ENCODE results near the gene ABHD14A. TPM values are rescaled to one million over a fixed set of nuclear protein-coding genes. Genes with fewer than 3 reads are reported as not detected.

Gene ABHD14A
- total and polyA plus RNA-seq, 2 of the 13 experiments (the other 11 are each of a cell fraction or from before 2014, with no cell fraction given) = 29.5 to 46.9 TPM

GRCh38 chr3:51941798-51942602, 32.9 kb upstream of the ABHD14A start, which contains the start of the genes PARP3 and RRP9 (continued):
- no peak for TF ChIP-seq CEBPZ (IDR thresholded peaks at IDR 0.05; ENCODE audit: low read length)
- no peak for TF ChIP-seq THYN1 (CRISPR knock-in tag; IDR thresholded peaks at IDR 0.05; ENCODE audit: borderline replicate concordance, low read depth)
- no peak for TF ChIP-seq SMARCE1 (IDR thresholded peaks at IDR 0.05; ENCODE audit: borderline replicate concordance)
- TF ChIP-seq SSRP1 (CRISPR knock-in tag; IDR thresholded peaks at IDR 0.05) = no peak
- peak; percentile 87 for TF ChIP-seq RXRA (CRISPR knock-in tag; IDR thresholded peaks at IDR 0.05)
- TF ChIP-seq ZNF530 (CRISPR knock-in tag; IDR thresholded peaks at IDR 0.05; ENCODE audit: low read depth) = no peak
- peak; percentile 60; the same call in 1 of the 2 replicates for TF ChIP-seq ZMYM3 (CRISPR knock-in tag; IDR thresholded peaks at IDR 0.05)
- 0 out of 2 replicates have a peak, but pooled peaks have one; percentile 34 for TF ChIP-seq ZNF468 (CRISPR knock-in tag; IDR thresholded peaks at IDR 0.05)
- TF ChIP-seq GPBP1L1 (CRISPR knock-in tag; IDR thresholded peaks at IDR 0.05) = no peak
- peak; percentile 84 for TF ChIP-seq PITX1 (CRISPR knock-in tag; IDR thresholded peaks at IDR 0.05)
- TF ChIP-seq TARDBP (CRISPR knock-in tag; IDR thresholded peaks at IDR 0.05) = no peak; the same call in 1 of the 2 replicates
- TF ChIP-seq HOXA3 (CRISPR knock-in tag; IDR thresholded peaks at IDR 0.05) = peak; percentile 81; the same call in 1 of the 2 replicates
- no peak for TF ChIP-seq ZHX2 (IDR thresholded peaks at IDR 0.05; ENCODE audit: low read depth)
- TF ChIP-seq ZHX2 (CRISPR knock-in tag; IDR thresholded peaks at IDR 0.05; ENCODE audit: borderline replicate concordance) = no peak
- TF ChIP-seq NRL (CRISPR knock-in tag; IDR thresholded peaks at IDR 0.05; ENCODE audit: borderline replicate concordance) = peak; percentile 32; the same call in 1 of the 2 replicates
- no peak for TF ChIP-seq KAT2B (IDR thresholded peaks at IDR 0.05; ENCODE audit: borderline replicate concordance, low read depth, low read length)
- TF ChIP-seq ZNF513 (CRISPR knock-in tag; conservative IDR thresholded peaks at IDR 0.05) = no peak

Data from HepG2 (cell line).